ENCODE data around the gene TGFBR3. TPM values are rescaled to one million over a fixed set of nuclear protein-coding genes. Genes with fewer than 3 reads are reported as not detected.
A peak's percentile ranks its signal among the peaks of the same experiment; 100 is the strongest.

The TGFBR3 gene
- total RNA-seq, 1 donor from 2014 or later = 4.9 TPM

DNA sequence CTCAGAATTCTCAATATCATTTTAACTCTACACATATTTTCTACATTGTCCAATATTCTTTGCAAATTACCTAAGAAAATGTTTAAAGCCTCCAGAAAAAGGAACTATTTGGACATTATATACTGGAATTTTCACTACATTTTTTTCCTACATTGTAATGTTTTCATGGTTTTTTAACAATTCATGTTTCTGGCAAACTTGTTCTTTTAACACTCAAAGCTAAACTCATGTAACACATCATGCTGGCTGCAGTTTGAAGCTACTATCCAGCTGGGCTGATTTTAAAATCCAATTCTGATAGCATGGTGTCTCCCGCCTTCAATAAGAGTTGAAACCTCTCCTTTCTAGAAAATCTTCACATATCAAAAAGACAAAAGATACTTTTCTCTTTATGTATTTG, 52.0 kb downstream of the TGFBR3 start:
- DNase-seq (ENCODE audit: low spot score, unreplicated experiment) = no peak
- Mint-ChIP-seq H3K9me3 (ENCODE audit: low read depth) (no peaks in the 10 kb centered on the region), H3K4me3 (ENCODE audit: low read depth) (no peak overlapping the region), H3K27ac (no peak overlapping the region), H3K4me1 (ENCODE audit: low read depth) (peaks cover 17% of the 10 kb centered on the region), H3K27me3 (no peaks in the 10 kb centered on the region), H3K36me3 (ENCODE audit: insufficient read depth) (no peaks in the 10 kb centered on the region)
- TF ChIP-seq, protein P1, sequence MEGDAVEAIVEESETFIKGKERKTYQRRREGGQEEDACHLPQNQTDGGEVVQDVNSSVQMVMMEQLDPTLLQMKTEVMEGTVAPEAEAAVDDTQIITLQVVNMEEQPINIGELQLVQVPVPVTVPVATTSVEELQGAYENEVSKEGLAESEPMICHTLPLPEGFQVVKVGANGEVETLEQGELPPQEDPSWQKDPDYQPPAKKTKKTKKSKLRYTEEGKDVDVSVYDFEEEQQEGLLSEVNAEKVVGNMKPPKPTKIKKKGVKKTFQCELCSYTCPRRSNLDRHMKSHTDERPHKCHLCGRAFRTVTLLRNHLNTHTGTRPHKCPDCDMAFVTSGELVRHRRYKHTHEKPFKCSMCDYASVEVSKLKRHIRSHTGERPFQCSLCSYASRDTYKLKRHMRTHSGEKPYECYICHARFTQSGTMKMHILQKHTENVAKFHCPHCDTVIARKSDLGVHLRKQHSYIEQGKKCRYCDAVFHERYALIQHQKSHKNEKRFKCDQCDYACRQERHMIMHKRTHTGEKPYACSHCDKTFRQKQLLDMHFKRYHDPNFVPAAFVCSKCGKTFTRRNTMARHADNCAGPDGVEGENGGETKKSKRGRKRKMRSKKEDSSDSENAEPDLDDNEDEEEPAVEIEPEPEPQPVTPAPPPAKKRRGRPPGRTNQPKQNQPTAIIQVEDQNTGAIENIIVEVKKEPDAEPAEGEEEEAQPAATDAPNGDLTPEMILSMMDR (IDR thresholded peaks at IDR 0.05; ENCODE audit: unreplicated experiment) = no peak

DNA sequence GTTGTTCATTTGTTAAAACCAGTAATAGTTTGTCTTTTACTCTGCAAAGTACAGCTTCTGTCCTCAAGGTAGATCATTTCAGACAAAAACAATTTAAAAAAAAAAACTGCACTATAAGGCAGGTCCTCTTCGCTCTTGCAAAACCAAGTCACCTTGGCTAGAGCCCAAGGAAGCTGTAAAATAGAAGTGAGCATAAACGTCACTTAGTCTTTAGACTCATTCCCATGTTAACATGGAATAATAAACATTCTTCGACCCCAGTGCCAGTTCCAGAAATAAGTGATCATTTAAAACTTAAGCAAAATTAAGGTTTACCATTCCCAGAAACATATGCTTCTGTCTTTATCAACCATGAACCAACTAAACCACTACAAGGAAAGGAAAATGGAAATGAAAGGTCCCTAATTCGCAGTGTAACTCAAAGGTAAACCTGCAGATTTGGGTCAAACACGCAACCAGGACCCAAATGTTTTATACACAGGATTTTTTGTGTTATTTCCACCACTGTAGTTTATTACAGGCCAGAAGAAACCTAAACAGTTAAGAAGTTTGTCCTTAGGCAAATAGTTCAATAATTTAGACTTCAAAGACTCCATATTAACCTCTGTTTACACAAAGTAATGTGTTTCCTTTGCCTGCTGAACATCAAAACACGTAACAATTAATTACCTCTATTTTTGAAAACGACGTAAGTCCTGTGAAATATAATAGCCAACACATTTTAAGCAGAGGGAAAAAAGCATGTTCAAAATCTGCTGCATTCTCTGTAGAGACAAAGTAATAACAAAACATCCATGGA, 54.6 kb downstream of the TGFBR3 start:
- peaks cover 31% of the 10 kb centered on the region for H3K4me1 Mint-ChIP-seq (ENCODE audit: low read depth)

DNA sequence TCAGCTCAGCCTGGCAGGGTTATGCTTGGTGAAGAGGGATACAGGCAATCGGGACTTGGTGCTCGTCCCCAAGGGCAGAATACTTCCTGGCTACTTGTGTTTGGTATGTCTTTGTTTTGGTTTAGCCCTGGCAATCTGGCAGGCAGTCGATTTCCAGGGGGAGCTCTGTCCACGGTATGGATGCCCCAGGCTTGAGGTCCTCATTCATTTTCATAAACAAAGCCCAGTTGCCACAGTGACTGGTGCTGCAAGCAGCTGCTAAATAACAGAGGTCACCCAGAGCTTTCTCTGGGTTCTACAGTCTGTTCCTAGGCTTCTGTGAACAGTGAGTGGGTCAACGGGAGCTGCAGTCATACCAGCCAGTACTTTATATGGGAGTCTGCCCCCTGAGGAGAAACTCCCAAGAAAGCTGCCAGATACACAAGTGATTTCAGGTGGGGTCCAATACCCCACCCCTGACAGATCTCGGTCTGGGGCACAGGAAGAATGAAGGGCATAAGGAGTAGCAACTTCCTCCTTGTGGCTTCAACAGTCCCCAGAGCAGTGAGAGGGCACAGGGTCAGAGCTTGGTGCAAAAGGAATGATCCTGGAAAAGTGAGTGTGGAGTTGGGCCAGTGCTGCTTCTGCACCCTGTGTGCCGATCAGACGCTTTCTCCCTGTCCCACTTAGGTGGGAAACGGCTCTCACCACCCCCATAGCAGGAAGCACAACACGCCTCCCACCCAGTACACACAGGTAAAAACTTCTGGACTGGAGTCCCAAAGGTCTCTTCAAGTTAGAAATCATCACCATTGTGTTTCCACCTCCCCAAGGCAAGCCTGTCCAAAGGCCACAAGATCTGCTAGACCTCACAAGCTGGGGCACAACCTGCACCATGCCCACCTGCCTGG, 55.5 kb downstream of the TGFBR3 start:
- TF ChIP-seq, protein P1 (IDR thresholded peaks at IDR 0.05; ENCODE audit: unreplicated experiment) = no peak
- DNase-seq (ENCODE audit: low spot score, unreplicated experiment) = no peak
- H3K27ac Mint-ChIP-seq = peak overlapping the region; percentile 26
- peaks cover 31% of the 10 kb centered on the region for H3K4me1 Mint-ChIP-seq (ENCODE audit: low read depth)
- no peaks in the 10 kb centered on the region for H3K36me3 Mint-ChIP-seq (ENCODE audit: insufficient read depth)
- no peak overlapping the region for H3K4me3 Mint-ChIP-seq (ENCODE audit: low read depth)
- no peaks in the 10 kb centered on the region for H3K9me3 Mint-ChIP-seq (ENCODE audit: low read depth)
- H3K27me3 Mint-ChIP-seq = no peaks in the 10 kb centered on the region

More for the DNA sequence above, 54.6 kb downstream of the TGFBR3 start:
- Mint-ChIP-seq H3K36me3 (ENCODE audit: insufficient read depth) (no peaks in the 10 kb centered on the region), H3K27me3 (no peaks in the 10 kb centered on the region), H3K9me3 (ENCODE audit: low read depth) (no peaks in the 10 kb centered on the region), H3K4me3 (ENCODE audit: low read depth) (no peak overlapping the region), H3K27ac (peak overlapping the region; percentile 22)
- DNase-seq (ENCODE audit: low spot score, unreplicated experiment) = no peak
- TF ChIP-seq, protein P1 (IDR thresholded peaks at IDR 0.05; ENCODE audit: unreplicated experiment) = no peak

DNA sequence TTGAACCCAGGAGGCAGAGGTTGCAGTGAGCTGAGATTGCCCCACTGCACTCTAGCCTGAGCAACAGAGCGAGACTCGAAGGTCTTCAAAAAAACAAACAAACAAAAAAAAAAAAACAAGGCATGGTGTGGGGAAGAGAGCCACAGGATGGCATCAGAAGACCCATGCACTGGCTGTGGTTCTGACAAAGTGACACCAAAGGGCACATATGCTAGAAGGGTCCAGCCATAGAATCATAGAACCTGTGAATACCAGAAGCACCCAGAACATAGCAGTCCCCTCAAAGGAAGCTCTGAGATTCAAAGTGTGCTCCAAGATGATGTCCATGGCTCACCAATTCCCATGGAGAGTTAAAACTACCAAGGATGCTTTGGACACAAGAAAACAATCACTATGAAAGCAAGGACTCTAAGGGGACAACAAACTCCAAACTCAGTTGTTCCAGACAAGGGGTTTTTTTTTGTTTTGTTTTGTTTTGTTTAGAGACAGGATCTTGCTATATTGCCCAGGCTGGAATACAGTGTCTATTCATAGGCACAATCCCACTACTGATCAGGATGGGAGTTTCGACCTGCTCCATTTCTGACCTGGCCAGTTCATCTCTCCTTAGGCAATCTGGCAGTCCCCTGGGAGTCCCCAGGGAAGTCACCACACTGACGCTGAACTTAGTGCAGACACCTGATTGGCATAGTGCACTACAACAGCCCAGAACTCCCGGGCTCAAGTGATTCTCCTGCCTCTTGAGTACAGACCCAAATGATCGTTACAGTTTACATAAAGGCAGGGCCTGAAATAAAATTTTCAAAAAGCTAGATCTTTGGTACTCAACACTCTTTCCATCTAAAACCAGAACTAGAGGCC, 56.4 kb downstream of the TGFBR3 start:
- TF ChIP-seq, protein P1 (IDR thresholded peaks at IDR 0.05; ENCODE audit: unreplicated experiment) = no peak
- DNase-seq (ENCODE audit: low spot score, unreplicated experiment) = no peak
- H3K27me3 Mint-ChIP-seq = no peaks in the 10 kb centered on the region
- no peak overlapping the region for H3K4me3 Mint-ChIP-seq (ENCODE audit: low read depth)
- H3K27ac Mint-ChIP-seq = no peak overlapping the region
- no peaks in the 10 kb centered on the region for H3K9me3 Mint-ChIP-seq (ENCODE audit: low read depth)
- peaks cover 31% of the 10 kb centered on the region for H3K4me1 Mint-ChIP-seq (ENCODE audit: low read depth)
- no peaks in the 10 kb centered on the region for H3K36me3 Mint-ChIP-seq (ENCODE audit: insufficient read depth)

All from progenitor cell of endocrine pancreas (in vitro differentiated cells).